ENCODE results near the gene HRG.
A peak's percentile ranks its signal among the peaks of the same experiment; 100 is the strongest.
"Not testable (repeated sequence)": the region's sequence is repeated elsewhere in the genome, so short reads cannot be mapped to it uniquely, and the experiment has no call there.

The HRG gene

GRCh38 chr3:186680869-186681268 is 15.1 kb downstream of the HRG start:
- no peak for DNase-seq (ENCODE audit: low read depth in 3 of 3)

GRCh38 chr3:186682812-186683211 is 17.0 kb downstream of the HRG start:
- no peak for DNase-seq (ENCODE audit: low read depth in 3 of 3)

GRCh38 chr3:186683979-186684378 is 18.2 kb downstream of the HRG start:
- DNase-seq (ENCODE audit: low read depth in 3 of 3): no peak

- not testable (repeated sequence) for DNase-seq (ENCODE audit: low read depth in 3 of 3)
These were observed 20.7 kb downstream of the HRG start for GRCh38 chr3:186686475-186686874.

- DNase-seq (ENCODE audit: low read depth in 3 of 3): no peak
These were observed 21.4 kb downstream of the HRG start for GRCh38 chr3:186687120-186687651.

GRCh38 chr3:186690304-186690703 is 24.5 kb downstream of the HRG start:
- not testable (repeated sequence) for DNase-seq (ENCODE audit: low read depth in 3 of 3)

GRCh38 chr3:186691676-186692075 is 25.9 kb downstream of the HRG start:
- no peak for DNase-seq (ENCODE audit: low read depth in 3 of 3)

GRCh38 chr3:186693843-186694242 is 28.0 kb downstream of the HRG start:
- no peak for DNase-seq (ENCODE audit: low read depth in 3 of 3)

- no peak for DNase-seq (ENCODE audit: low read depth in 3 of 3)
These were observed 28.6 kb downstream of the HRG start for GRCh38 chr3:186694288-186695032.

- DNase-seq (ENCODE audit: low read depth in 3 of 3): no peak
These were observed 30.7 kb downstream of the HRG start for GRCh38 chr3:186696522-186696921.

GRCh38 chr3:186697510-186697909 is 31.7 kb downstream of the HRG start:
- no peak for DNase-seq (ENCODE audit: low read depth in 3 of 3)

- DNase-seq (ENCODE audit: low read depth in 3 of 3): no peak
These were observed 34.5 kb downstream of the HRG start for GRCh38 chr3:186700267-186700666.

- not testable (repeated sequence) for DNase-seq (ENCODE audit: low read depth in 3 of 3)
These were observed 36.6 kb downstream of the HRG start for GRCh38 chr3:186702451-186702850.

GRCh38 chr3:186705882-186706780 is 40.3 kb downstream of the HRG start:
- DNase-seq (ENCODE audit: low read depth in 3 of 3): peak in 2 of 3 experiments; percentile 5 to 31

GRCh38 chr3:186708983-186709679 is 43.3 kb downstream of the HRG start:
- no peak for DNase-seq (ENCODE audit: low read depth in 3 of 3)

GRCh38 chr3:186710694-186711093 is 44.9 kb downstream of the HRG start:
- not testable (repeated sequence) for DNase-seq (ENCODE audit: low read depth in 3 of 3)

- DNase-seq (ENCODE audit: low read depth in 3 of 3): no peak
These were observed 47.7 kb downstream of the HRG start for GRCh38 chr3:186713499-186713898.

- DNase-seq (ENCODE audit: low read depth in 3 of 3): no peak
These were observed 51.2 kb downstream of the HRG start, which contains the start of gene KNG1 for GRCh38 chr3:186717039-186717457. KNG1 (plus strand) TSS chr3:186717359; CDS start chr3:186717543, 184 bp downstream.

GRCh38 chr3:186719945-186720739 is 54.3 kb downstream of the HRG start:
- DNase-seq (ENCODE audit: low read depth in 3 of 3): no peak

- no peak for DNase-seq (ENCODE audit: low read depth in 3 of 3)
These were observed 56.6 kb downstream of the HRG start for GRCh38 chr3:186722457-186722856.

GRCh38 chr3:186724911-186725310 is 59.1 kb downstream of the HRG start:
- DNase-seq (ENCODE audit: low read depth in 3 of 3): no peak
